GM12878 (cell line): Measurements from ENCODE around the gene ANTKMT. TPM values are rescaled to one million over a fixed set of nuclear protein-coding genes. Genes with fewer than 3 reads are reported as not detected.

Experiments used
- ATAC-seq: fragments of 200-7000 bp; cut with Tn5 transposase; 3 replicates; pipeline ENCODE4 v1.9.1; 2020; ENCODE audit warnings: mild to moderate bottlenecking, moderate library complexity
- BruUV-seq: library from RNA; stranded (reverse); fragments of 400-500 nt; replicated peaks from 2 replicates; lab custom pipeline; 2021; lab: Mats Ljungman, UMichigan
- CTCF ChIA-PET: fragments of 300-600 bp; sonication (Branson Sonifier 250); formaldehyde crosslinking; extraction: SDS; loops from one replicate; lab custom pipeline; 2021; ENCODE audit warnings: inconsistent platforms; lab: Yijun Ruan, JAX
- POLR2A ChIA-PET: fragments of 350-600 bp; formaldehyde crosslinking; extraction: SDS; loops from one replicate; lab custom pipeline; 2021; ENCODE audit warnings: inconsistent platforms; lab: Charles Lee
- RAD21 ChIA-PET: fragments of 300-600 bp; sonication (Branson Sonifier 250); formaldehyde crosslinking; loops from one replicate; lab custom pipeline; 2023; ENCODE audit warnings: antibody characterized with exemption; ENCODE audit not compliant: unreplicated experiment; lab: Charles Lee
- SMC1A ChIA-PET: fragments of 300-600 bp; sonication (Branson Sonifier 250); formaldehyde crosslinking; loops from one replicate; lab custom pipeline; 2023; ENCODE audit not compliant: unreplicated experiment, uncharacterized antibody; lab: Charles Lee
- DNase-seq: peaks from one replicate; pipeline ENCODE4 v3.0.0-alpha.2; 2011; ENCODE audit warnings: low read depth, low spot score
- FAIRE-seq: peaks from 3 replicates; lab custom pipeline; 2011; peaks lifted over from hg19 to GRCh38; lab: Jason Lieb, UNC
- H2AFZ ChIP-seq: 2 replicates; pipeline ENCODE4 v1.6.0; 2011; ENCODE audit warnings: low read depth, low read length, control low read depth; ENCODE audit not compliant: control insufficient read depth
- H3K27ac ChIP-seq: 2 replicates; pipeline ENCODE4 v1.5.1; 2011; ENCODE audit warnings: control low read depth; ENCODE audit not compliant: control insufficient read depth, insufficient read depth
- H3K27me3 ChIP-seq, 2 experiments: replicated peaks in 1 of 2; 2 replicates each; pipeline versions ENCODE4 v1.6.0 to v1.6.1; 2011; ENCODE audit warnings: low read length in 1 of 2; ENCODE audit not compliant: control insufficient read depth in 2 of 2, insufficient read depth in 2 of 2
- H3K36me3 ChIP-seq, 2 experiments: 2 replicates each; pipeline ENCODE4 v1.5.1; 2011; ENCODE audit warnings: low read length in 1 of 2; ENCODE audit not compliant: control insufficient read depth in 2 of 2, insufficient read depth in 2 of 2
- H3K4me1 ChIP-seq: 2 replicates; pipeline ENCODE4 v1.6.1; 2011; ENCODE audit warnings: mild to moderate bottlenecking, low read length, moderate library complexity, mixed read lengths; ENCODE audit not compliant: control insufficient read depth, insufficient read depth
- H3K4me2 ChIP-seq: 2 replicates; pipeline ENCODE4 v1.6.0; 2011; ENCODE audit warnings: control low read depth; ENCODE audit not compliant: control insufficient read depth, insufficient read depth
- H3K4me3 ChIP-seq: fragments of 200-600 bp; sonication (generic); 2 replicates; pipeline ENCODE4 v1.5.1; 2016
- H3K79me2 ChIP-seq: 2 replicates; pipeline ENCODE4 v1.6.0; 2011; ENCODE audit warnings: low read length; ENCODE audit not compliant: control insufficient read depth, insufficient read depth
- H3K9ac ChIP-seq: 2 replicates; pipeline ENCODE4 v1.8.0; 2011; ENCODE audit warnings: low read length, control low read depth, mixed read lengths; ENCODE audit not compliant: control insufficient read depth, insufficient read depth
- H3K9me3 ChIP-seq: replicated peaks from 3 replicates; pipeline ENCODE4 v1.5.1; 2011; ENCODE audit warnings: mild to moderate bottlenecking, low read length; ENCODE audit not compliant: control insufficient read depth, insufficient read depth
- H4K20me1 ChIP-seq: 2 replicates; pipeline ENCODE4 v1.6.0; 2011; ENCODE audit not compliant: control insufficient read depth, insufficient read depth
- CHD1 ChIP-seq: IDR thresholded peaks from 2 replicates; pipeline ENCODE4 v1.6.1; 2012; ENCODE audit warnings: low read depth, low read length, improper control_type of control experiment
- E2F4 ChIP-seq: IDR thresholded peaks from 2 replicates; pipeline ENCODE4 v1.6.1; 2012; ENCODE audit warnings: low read depth, low read length, improper control_type of control experiment
- E4F1 ChIP-seq: fragments of 450-650 bp; IDR thresholded peaks from 2 replicates; pipeline ENCODE4 v1.6.1; 2018; ENCODE audit warnings: borderline replicate concordance, mild to moderate bottlenecking; ENCODE audit not compliant: partially characterized antibody
- FOXK2 ChIP-seq: fragments of 450-650 bp; IDR thresholded peaks from 2 replicates; pipeline ENCODE4 v1.6.1; 2017; ENCODE audit warnings: mild to moderate bottlenecking, moderate library complexity
- FOXM1 ChIP-seq: IDR thresholded peaks from 2 replicates; pipeline ENCODE4 v1.6.1; 2012; ENCODE audit warnings: low read depth, mild to moderate bottlenecking, inconsistent platforms, low read length, moderate library complexity
- HCFC1 ChIP-seq: fragments of 150-350 bp; IDR thresholded peaks from 2 replicates; pipeline ENCODE4 v1.6.1; 2014; ENCODE audit warnings: low read length
- IKZF1 ChIP-seq: fragments of 450-650 bp; conservative IDR thresholded peaks from 2 replicates; pipeline ENCODE4 v1.6.1; 2017; ENCODE audit warnings: antibody characterized with exemption, mild to moderate bottlenecking
- IRF5 ChIP-seq: fragments of 450-650 bp; IDR thresholded peaks from 2 replicates; pipeline ENCODE4 v1.6.1; 2017; ENCODE audit warnings: borderline replicate concordance
- MEF2A ChIP-seq: IDR thresholded peaks from 2 replicates; pipeline ENCODE4 v1.6.1; 2011; ENCODE audit warnings: low read depth, mild to moderate bottlenecking, low read length, moderate library complexity; ENCODE audit not compliant: insufficient read depth
- NFYB ChIP-seq: IDR thresholded peaks from 2 replicates; pipeline ENCODE4 v1.6.1; 2011; ENCODE audit warnings: low read depth, mild to moderate bottlenecking, low read length, improper control_type of control experiment, moderate library complexity; ENCODE audit not compliant: insufficient read depth
- NR2C2 ChIP-seq: IDR thresholded peaks from 2 replicates; pipeline ENCODE4 v1.6.1; 2011; ENCODE audit warnings: borderline replicate concordance, low read depth; ENCODE audit not compliant: control insufficient read depth, insufficient read length
- RCOR1 ChIP-seq: conservative IDR thresholded peaks from 2 replicates; pipeline ENCODE4 v1.6.1; 2012; ENCODE audit warnings: low read depth, low read length, improper control_type of control experiment
- SMC3 ChIP-seq: IDR thresholded peaks from 2 replicates; pipeline ENCODE4 v1.6.1; 2011; ENCODE audit warnings: low read length, improper control_type of control experiment, borderline replicate concordance
- SUZ12 ChIP-seq: fragments of 200-600 bp; sonication (generic); IDR thresholded peaks from one replicate; pipeline ENCODE4 v1.6.1; 2018; ENCODE audit warnings: antibody characterized with exemption, mild to moderate bottlenecking; ENCODE audit not compliant: unreplicated experiment
- ZBED1 ChIP-seq: IDR thresholded peaks from 2 replicates; pipeline ENCODE4 v1.6.1; 2016; ENCODE audit warnings: borderline replicate concordance
- ZNF592 ChIP-seq: fragments of 450-650 bp; IDR thresholded peaks from 2 replicates; pipeline ENCODE4 v1.6.1; 2017; ENCODE audit warnings: mild to moderate bottlenecking, moderate library complexity
- WGBS: methylation state at CpG from one replicate; pipeline ENCODE4 v1.1.6; 2016; ENCODE audit warnings: low lambda C conversion rate; ENCODE audit not compliant: insufficient replicate concordance, insufficient coverage; ENCODE audit errors: missing lambda C conversion rate; 5-methylcytosine and 5-hydroxymethylcytosine counted together
- in situ Hi-C: fragments of 300-500 bp; cut with MboI; formaldehyde crosslinking; loops from 9 replicates; pipeline ENCODE4 v1.14.3; 2018; ENCODE audit warnings: mixed read lengths
- intact Hi-C: fragments of 100-400 bp; cut with micrococcal nuclease; formaldehyde crosslinking; loops from one replicate; pipeline ENCODE4 v1.14.2; 2022; ENCODE audit not compliant: unreplicated experiment
- polyA plus RNA-seq, 11 experiments: library from polyadenylated mRNA; depleted of rRNA in 4 of 11; unstranded in 6 of 11; stranded (reverse) in 5 of 11; fragments of >200 nt; fragmentation: Nextera tagmentation in 4 of 11; fragmentation: Illumina TruSeq in 1 of 11; extraction: Ambion mirVana in 4 of 11; extraction: Trizol in 1 of 11; gene quantifications; 1 replicate in 1 of 11; 2 replicates in 10 of 11; pipeline versions ENCODE4 v1.2.1 to v1.2.3, GENCODE V29; 2011 to 2016; ENCODE audit warnings: inconsistent platforms in 2 of 11, missing spikeins in 2 of 11, low read depth in 1 of 11
- total RNA-seq, 4 experiments: library from RNA; depleted of rRNA in 3 of 4; stranded (reverse); fragments of >200 nt in 3 of 4; fragmentation: Illumina TruSeq in 1 of 4; extraction: Trizol in 1 of 4; gene quantifications; 2 replicates each; pipeline versions ENCODE4 v1.2.1 to v1.2.3, GENCODE V29; 2013 to 2021

The ANTKMT gene
- total and polyA plus RNA-seq, 10 of the 15 experiments (the other 5 are each of a cell fraction or from before 2014, with no cell fraction given): 0.58 to 60.5 (median 25.8) TPM

GRCh38 chr16:756428-756827 is 35.5 kb downstream of the ANTKMT start:
- Histone ChIP-seq H3K79me2 (no peaks in the 10 kb centered on the region), H3K9ac (no peak overlapping the region), H3K9me3 (no peaks in the 10 kb centered on the region; the same call in 2 of the 3 replicates), H3K27me3 (no peaks in the 10 kb centered on the region; a peak in 1 of 4 replicates), H2AFZ (no peak overlapping the region), H3K4me1 (no peaks in the 10 kb centered on the region), H3K4me3 (no peak overlapping the region)
- RAD21 ChIA-PET: no interaction called here
- FAIRE-seq: no peak
- ATAC-seq: no peak
- CTCF ChIA-PET: no interaction called here
- DNase-seq: no peak
- TF ChIP-seq SMC3 (no peak), FOXK2 (no peak), ZBED1 (no peak), SUZ12 (no peak), ZNF592 (no peak), CHD1 (no peak), MEF2A (no peak), NR2C2 (no peak), RCOR1 (no peak), NFYB (no peak), HCFC1 (no peak), IKZF1 (no peak), IRF5 (no peak), E2F4 (no peak), E4F1 (no peak), FOXM1 (no peak)
- TF ChIP-seq, all 136 proteins: peak for 0
- Histone ChIP-seq H3K36me3 (no peaks in the 10 kb centered on the region), H4K20me1 (no peaks in the 10 kb centered on the region), H3K27ac (no peak overlapping the region), H3K4me2 (no peak overlapping the region)
- BruUV-seq: no TSS peak
- POLR2A ChIA-PET: no interaction called here
- intact Hi-C loops (no loop called here), in situ Hi-C loops (no loop called here)
- SMC1A ChIA-PET: no interaction called here
- 3% methylated on average over 5 of the region's 5 CpGs for WGBS
